ENCODE data around the gene HM13.
A peak's percentile ranks its signal among the peaks of the same experiment; 100 is the strongest.
"Not testable (repeated sequence)": the region's sequence is repeated elsewhere in the genome, so short reads cannot be mapped to it uniquely, and the experiment has no call there.

Gene HM13

GRCh38 chr20:31578448-31579138, 64.4 kb downstream of the HM13 start:
- no peak for DNase-seq (ENCODE audit: low read depth)
- TF ChIP-seq CTCF (IDR thresholded peaks at IDR 0.05; ENCODE audit: insufficient read depth, low read depth, low read length, missing control alignments) = no peak
- H3K4me3 ChIP-seq (ENCODE audit: low read length) = no peak overlapping the region

GRCh38 chr20:31579245-31579644, 65.0 kb downstream of the HM13 start:
- TF ChIP-seq CTCF (IDR thresholded peaks at IDR 0.05; ENCODE audit: insufficient read depth, low read depth, low read length, missing control alignments) = no peak
- H3K4me3 ChIP-seq (ENCODE audit: low read length) = no peak overlapping the region
- no peak for DNase-seq (ENCODE audit: low read depth)

GRCh38 chr20:31579941-31580651, 65.9 kb downstream of the HM13 start:
- not testable (repeated sequence) for DNase-seq (ENCODE audit: low read depth)

GRCh38 chr20:31580706-31581105, 66.5 kb downstream of the HM13 start:
- TF ChIP-seq CTCF (IDR thresholded peaks at IDR 0.05; ENCODE audit: insufficient read depth, low read depth, low read length, missing control alignments) = no peak
- DNase-seq (ENCODE audit: low read depth) = no peak
- no peak overlapping the region for H3K4me3 ChIP-seq (ENCODE audit: low read length)

More at GRCh38 chr20:31579941-31580651, 65.9 kb downstream of the HM13 start:
- not testable (repeated sequence) for H3K4me3 ChIP-seq (ENCODE audit: low read length)

GRCh38 chr20:31581391-31581790, 67.1 kb downstream of the HM13 start:
- H3K4me3 ChIP-seq (ENCODE audit: low read length) = no peak overlapping the region
- DNase-seq (ENCODE audit: low read depth) = no peak
- TF ChIP-seq CTCF (IDR thresholded peaks at IDR 0.05; ENCODE audit: insufficient read depth, low read depth, low read length, missing control alignments) = no peak

GRCh38 chr20:31587545-31588389, 73.5 kb downstream of the HM13 start:
- TF ChIP-seq CTCF (IDR thresholded peaks at IDR 0.05; ENCODE audit: insufficient read depth, low read depth, low read length, missing control alignments) = no peak
- H3K4me3 ChIP-seq (ENCODE audit: low read length) = peak overlapping the region; percentile 31
- DNase-seq (ENCODE audit: low read depth) = peak; percentile 48

- TF ChIP-seq CTCF (IDR thresholded peaks at IDR 0.05; ENCODE audit: insufficient read depth, low read depth, low read length, missing control alignments) = no peak
- DNase-seq (ENCODE audit: low read depth) = no peak
- H3K4me3 ChIP-seq (ENCODE audit: low read length) = no peak overlapping the region
These were observed 76.5 kb downstream of the HM13 start for GRCh38 chr20:31590717-31591225.

All from epithelial cell of esophagus (primary cell).